SH-SY5Y (cell line): ENCODE data around the gene RGS18.

Source experiments
- GATA2 ChIP-seq: IDR thresholded peaks from 2 replicates; pipeline ENCODE4 v1.6.1; 2011; ENCODE audit warnings: mild to moderate bottlenecking, low read depth, low read length
- GATA3 ChIP-seq: IDR thresholded peaks from 2 replicates; pipeline ENCODE4 v1.6.1; 2011; ENCODE audit warnings: low read depth, mild to moderate bottlenecking, low read length, moderate library complexity

GRCh38 chr1:192170196-192170984 is 12.1 kb downstream of the RGS18 start:
- TF ChIP-seq GATA2: no peak
- TF ChIP-seq GATA3: no peak
